ENCODE measurements around the gene MCCC1.

- TF ChIP-seq POLR2A (IDR thresholded peaks at IDR 0.05; ENCODE audit: low read length) (no peak), GATA1 (IDR thresholded peaks at IDR 0.05; ENCODE audit: low read depth, low read length) (no peak)
These were observed 72.0 kb downstream of the MCCC1 start for GRCh38 chr3:183027276-183027675.
